Right cardiac atrium (tissue), 5 donors: ENCODE measurements around the gene EPX. TPM values are rescaled to one million over a fixed set of nuclear protein-coding genes. Genes with fewer than 3 reads are reported as not detected.

Experiments
- ATAC-seq, 2 donors: fragments of 200-7000 bp; cut with Tn5 transposase; one replicate each; pipeline versions ENCODE4 v1.8.0 to v1.9.1; 2020; ENCODE audit warnings: moderate library complexity in 2 of 2, mild to moderate bottlenecking in 1 of 2
- DNase-seq, 3 donors: peaks; one replicate each; pipeline ENCODE4 v3.0.0-alpha.2; 2020
- H3K27ac ChIP-seq: one replicate; pipeline ENCODE4 v1.5.1; 2013; ENCODE audit warnings: mild to moderate bottlenecking, low read length, control low read depth, moderate library complexity
- H3K27me3 ChIP-seq: one replicate; pipeline ENCODE4 v1.6.1; 2013; ENCODE audit not compliant: control insufficient read depth, insufficient read depth
- H3K4me1 ChIP-seq: one replicate; pipeline ENCODE4 v1.6.1; 2013; ENCODE audit warnings: low read length; ENCODE audit not compliant: control insufficient read depth, insufficient read depth
- H3K4me3 ChIP-seq: one replicate; pipeline ENCODE4 v1.5.1; 2013; ENCODE audit warnings: low read length, control low read depth
- H3K9me3 ChIP-seq: one replicate; pipeline ENCODE4 v1.6.1; 2013; ENCODE audit warnings: low read length; ENCODE audit not compliant: control insufficient read depth
- whole genome bisulfite sequencing: extraction: QIAGEN DNeasy Blood & Tissue Kit; methylation state at CpG from one replicate; pipeline ENCODE4 v1.1.7; 2013; 5-methylcytosine and 5-hydroxymethylcytosine counted together
- intact Hi-C, 4 donors: fragments of 100-400 bp; cut with DNase I; formaldehyde crosslinking; loops; one replicate each; pipeline versions ENCODE4 v1.11.0 to v1.14.0; 2022 to 2023
- polyA plus RNA-seq: library from polyadenylated mRNA; stranded (reverse); fragments of 200-250 nt; gene quantifications from one replicate; pipeline ENCODE4 v1.2.3, GENCODE V29; 2013
- total RNA-seq, 4 donors: library from RNA; stranded (reverse); fragmentation: NEBNext Ultra II Directional; extraction: Animal tissue kit (Norgen Biotek cat#: 25700); gene quantifications; one replicate each; pipeline ENCODE4 v1.2.1, GENCODE V29; 2021
- donor health status: healthy with polysubstance abuse.
- donor health status: DM: no; HTN: yes; CAD: no.
- donor health status: DM: no; HTN: no; CAD: no.
- donor health status: DM: no; HTN: yes; CAD: no; lungs with severe emphysema.
- donor health status: DM: yes; HTN: yes; CAD: no.

Gene EPX
- total and polyA plus RNA-seq, 5 donors, result not detected

DNA sequence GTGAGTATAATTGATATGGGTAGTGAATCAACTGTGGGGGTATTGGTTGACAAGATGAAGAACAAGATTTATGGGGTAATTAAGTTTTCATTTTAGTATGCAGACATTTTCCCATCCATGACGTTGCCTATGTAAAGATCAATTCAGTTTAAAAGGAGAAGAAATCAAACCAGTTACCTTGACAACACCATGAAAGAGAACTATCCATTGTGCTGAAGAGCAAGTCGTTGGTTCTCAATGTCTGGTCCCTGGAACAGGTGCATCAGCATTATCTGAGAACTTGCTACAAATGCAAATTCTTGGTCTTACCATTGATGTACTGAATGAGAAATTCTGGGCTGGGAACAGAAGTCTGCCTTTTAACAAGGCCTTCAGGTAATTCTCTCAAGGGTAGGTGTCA, 26.5 kb upstream of the EPX start:
- no peak for ATAC-seq
- 10% methylated on average over 2 of the region's 2 CpGs for WGBS
- Histone ChIP-seq H3K4me3 (no peak overlapping the region), H3K4me1 (no peaks in the 10 kb centered on the region), H3K9me3 (no peaks in the 10 kb centered on the region), H3K27me3 (no peaks in the 10 kb centered on the region), H3K27ac (no peak overlapping the region)
- intact Hi-C loops, result no loop called here
- DNase-seq, result no peak

DNA sequence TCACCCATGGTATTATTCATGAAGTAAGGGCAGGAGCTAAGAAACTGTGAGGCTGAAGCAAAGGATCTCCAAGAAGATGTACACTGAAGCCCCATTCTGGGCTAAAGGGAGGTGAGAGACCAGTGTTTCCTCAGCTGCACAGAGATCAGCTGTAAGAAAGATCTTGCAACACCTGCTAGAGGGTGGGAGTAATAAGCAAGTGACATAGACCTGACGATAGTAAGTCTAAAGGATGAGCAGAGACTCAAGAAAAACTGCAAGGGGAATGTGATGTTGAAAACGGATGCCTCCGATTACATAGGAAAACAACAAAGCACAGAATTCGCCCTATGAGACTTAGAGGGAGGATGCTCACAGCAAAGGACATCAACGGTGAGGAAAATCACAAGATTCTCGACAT, 25.8 kb upstream of the EPX start, which contains the start of gene OR4D2:
Gene OR4D2, plus strand, starts transcription at position 301 of the 400 bp plus-strand sequence. CDS start 2,674 bp downstream, outside the sequence.
- no peak for ATAC-seq
- Histone ChIP-seq H3K27ac (no peak within 1 kb of the TSS), H3K27me3 (no peaks in the 10 kb centered on the region), H3K4me3 (no peak within 1 kb of the TSS), H3K9me3 (no peaks in the 10 kb centered on the region), H3K4me1 (no peaks in the 10 kb centered on the region)
- WGBS, result 60% methylated on average over 6 of the region's 6 CpGs
- DNase-seq, result no peak
- intact Hi-C loops, result no loop called here

DNA sequence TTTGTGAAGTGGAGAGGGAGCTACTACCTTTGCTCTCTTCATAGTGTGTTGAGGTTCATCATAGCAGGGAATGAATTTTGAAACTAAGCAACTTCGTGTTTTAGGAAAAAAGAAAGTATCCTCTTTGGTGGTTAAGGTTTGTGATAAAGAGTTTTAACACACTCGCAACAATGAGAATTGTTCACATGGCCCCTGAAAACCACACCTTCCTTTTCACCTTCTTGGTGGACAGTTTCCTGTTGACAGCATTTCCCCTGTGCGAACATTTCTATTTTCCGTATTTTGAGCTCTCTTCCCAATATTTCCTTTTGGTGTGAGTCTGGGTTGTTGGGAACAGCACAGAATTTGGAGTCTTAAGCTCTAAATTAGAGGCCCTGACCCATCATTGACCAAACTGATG, 21.9 kb upstream of the EPX start:
- H3K27ac ChIP-seq, result no peak overlapping the region
- DNase-seq (no peak), ATAC-seq (no peak)
- no peaks in the 10 kb centered on the region for H3K27me3 ChIP-seq
- no peak overlapping the region for H3K4me3 ChIP-seq
- no peaks in the 10 kb centered on the region for H3K9me3 ChIP-seq
- no peaks in the 10 kb centered on the region for H3K4me1 ChIP-seq
- intact Hi-C loops, result no loop called here
- WGBS, result 57% methylated on average over 4 of the region's 4 CpGs

DNA sequence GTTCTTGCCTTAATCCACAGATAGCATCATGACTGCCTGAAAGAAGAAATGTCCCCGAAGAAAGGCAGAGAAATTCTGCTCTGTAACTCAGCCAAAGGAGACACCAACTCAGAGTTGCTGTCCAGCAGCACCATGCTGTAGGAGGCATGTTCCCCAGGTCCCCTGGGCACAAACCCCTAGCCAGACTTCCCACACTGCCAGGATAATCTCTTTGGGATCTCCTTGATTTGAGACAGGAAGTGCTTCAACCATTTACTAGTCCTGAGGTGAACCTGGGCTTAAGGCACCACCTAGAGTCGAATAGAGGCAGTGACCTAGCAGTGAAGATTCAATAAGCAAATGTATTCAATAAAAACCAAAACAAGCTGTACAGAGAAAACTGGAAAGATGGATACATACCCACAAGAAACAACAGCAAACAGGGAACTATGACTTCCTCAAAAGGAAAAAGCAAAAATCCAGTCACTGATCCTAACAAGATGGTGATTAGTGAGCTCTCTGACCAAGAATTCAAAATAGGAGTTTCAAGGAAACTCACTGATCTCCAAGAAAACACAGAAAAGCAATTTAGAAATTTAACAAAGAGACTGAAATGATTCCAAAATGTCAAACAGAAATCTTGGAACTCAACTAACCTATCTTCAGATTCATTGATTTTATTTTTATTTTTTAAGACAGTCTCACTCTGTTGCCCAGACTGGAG, 20.0 kb upstream of the EPX start:
- no peaks in the 10 kb centered on the region for H3K27me3 ChIP-seq
- 32% methylated on average over 2 of the region's 2 CpGs for WGBS
- no peaks in the 10 kb centered on the region for H3K9me3 ChIP-seq
- no peak overlapping the region for H3K27ac ChIP-seq
- DNase-seq (no peak), ATAC-seq (peak in 1 of 2 donors; percentile 41)
- intact Hi-C loops, result no loop called here
- no peak overlapping the region for H3K4me3 ChIP-seq
- no peaks in the 10 kb centered on the region for H3K4me1 ChIP-seq

DNA sequence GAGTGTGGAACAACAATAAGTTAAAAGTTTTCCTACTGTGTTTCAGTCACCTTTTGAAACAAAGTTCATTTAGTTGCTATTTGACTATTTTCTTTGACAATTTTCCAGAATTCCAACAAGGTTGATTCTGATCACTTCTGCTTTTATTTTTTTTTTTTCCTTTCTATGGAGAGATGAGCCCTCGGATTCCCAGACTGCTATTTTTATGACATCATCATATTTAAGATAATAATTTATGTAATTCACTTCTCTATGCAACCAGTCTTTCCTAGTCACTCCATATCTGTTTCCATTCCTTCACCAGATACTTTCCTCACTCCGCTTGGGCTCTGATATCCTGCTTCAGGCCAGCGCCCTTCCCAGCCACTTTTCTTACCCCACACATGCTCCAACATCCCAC, 17.7 kb upstream of the EPX start:
- H3K9me3 ChIP-seq, result no peaks in the 10 kb centered on the region
- H3K4me1 ChIP-seq, result no peaks in the 10 kb centered on the region
- intact Hi-C loops, result no loop called here
- no peak for ATAC-seq
- 47% methylated on average over 3 of the region's 3 CpGs for WGBS
- no peak overlapping the region for H3K4me3 ChIP-seq
- DNase-seq, result no peak
- no peaks in the 10 kb centered on the region for H3K27me3 ChIP-seq
- no peak overlapping the region for H3K27ac ChIP-seq

DNA sequence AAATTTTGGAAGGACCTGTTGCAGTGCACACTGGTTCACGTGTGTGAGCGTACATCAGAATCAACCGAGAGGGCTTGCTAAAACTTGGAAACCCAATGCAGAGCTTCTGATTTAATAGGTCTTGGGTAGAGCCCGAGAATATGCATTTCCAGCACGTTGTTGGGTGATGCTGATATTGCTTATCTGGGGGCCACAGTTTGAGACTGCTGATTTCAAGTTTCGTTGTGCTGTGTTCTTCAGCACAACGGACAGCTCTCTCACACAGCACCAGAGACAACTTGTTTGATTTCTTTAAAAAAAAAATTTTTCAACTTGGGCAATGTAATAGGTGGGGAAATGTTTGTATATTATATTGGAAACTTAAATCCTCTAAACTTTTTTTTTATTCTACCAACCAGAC, 16.3 kb upstream of the EPX start:
- intact Hi-C loops, result no loop called here
- Histone ChIP-seq H3K4me3 (no peak overlapping the region), H3K9me3 (no peaks in the 10 kb centered on the region), H3K27me3 (no peaks in the 10 kb centered on the region), H3K27ac (no peak overlapping the region), H3K4me1 (no peaks in the 10 kb centered on the region)
- WGBS, result 34% methylated on average over 7 of the region's 7 CpGs
- no peak for DNase-seq
- no peak for ATAC-seq

DNA sequence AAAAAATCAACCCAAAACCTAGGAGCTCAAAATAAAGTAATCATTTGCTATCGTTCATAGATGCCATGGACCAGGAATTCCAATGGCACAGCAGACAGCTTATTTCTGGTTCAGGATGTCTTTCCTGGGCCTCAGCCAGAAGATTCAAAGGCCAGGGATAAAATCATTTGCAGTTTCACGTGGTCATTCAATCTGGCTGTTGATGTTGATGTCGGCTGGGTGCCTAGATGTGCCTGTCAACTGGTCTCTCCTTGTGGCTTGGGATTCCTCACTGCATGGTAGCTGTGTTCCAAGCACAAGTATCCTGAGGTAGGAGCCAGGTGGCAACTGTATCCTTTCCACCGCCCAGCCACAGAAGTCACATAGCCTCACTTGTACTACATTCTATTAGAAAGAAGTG, 10.7 kb upstream of the EPX start:
- H3K9me3 ChIP-seq, result no peaks in the 10 kb centered on the region
- ATAC-seq (no peak), DNase-seq (no peak)
- no peak overlapping the region for H3K27ac ChIP-seq
- intact Hi-C loops, result no loop called here
- H3K4me3 ChIP-seq, result no peak overlapping the region
- no peaks in the 10 kb centered on the region for H3K27me3 ChIP-seq
- 70% methylated on average over 4 of the region's 4 CpGs for WGBS
- H3K4me1 ChIP-seq, result no peaks in the 10 kb centered on the region

DNA sequence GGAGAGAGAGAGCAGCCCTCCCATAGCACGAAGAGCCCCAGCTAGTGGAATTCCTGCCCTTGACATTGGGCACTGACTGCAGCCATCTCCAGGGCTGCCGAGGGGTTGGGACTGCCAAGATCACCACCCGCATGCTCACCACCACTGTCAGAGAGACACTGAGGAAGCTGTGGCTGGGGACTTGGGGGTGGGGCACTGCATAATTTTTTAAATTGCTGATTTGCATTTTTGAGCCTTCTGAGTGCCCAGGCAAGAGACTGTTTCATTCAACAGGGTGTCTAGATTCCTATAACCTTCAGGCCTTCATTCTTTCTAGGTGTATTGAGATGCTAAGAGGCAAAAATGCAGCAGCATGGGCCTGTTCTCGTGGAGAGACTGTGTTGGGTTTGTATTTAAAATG, 9.0 kb upstream of the EPX start:
- intact Hi-C loops, result no loop called here
- H3K27me3 ChIP-seq, result no peaks in the 10 kb centered on the region
- no peaks in the 10 kb centered on the region for H3K9me3 ChIP-seq
- H3K27ac ChIP-seq, result no peak overlapping the region
- DNase-seq, result no peak
- WGBS, result 74% methylated on average over 4 of the region's 4 CpGs
- ATAC-seq, result no peak
- H3K4me3 ChIP-seq, result no peak overlapping the region
- no peaks in the 10 kb centered on the region for H3K4me1 ChIP-seq

DNA sequence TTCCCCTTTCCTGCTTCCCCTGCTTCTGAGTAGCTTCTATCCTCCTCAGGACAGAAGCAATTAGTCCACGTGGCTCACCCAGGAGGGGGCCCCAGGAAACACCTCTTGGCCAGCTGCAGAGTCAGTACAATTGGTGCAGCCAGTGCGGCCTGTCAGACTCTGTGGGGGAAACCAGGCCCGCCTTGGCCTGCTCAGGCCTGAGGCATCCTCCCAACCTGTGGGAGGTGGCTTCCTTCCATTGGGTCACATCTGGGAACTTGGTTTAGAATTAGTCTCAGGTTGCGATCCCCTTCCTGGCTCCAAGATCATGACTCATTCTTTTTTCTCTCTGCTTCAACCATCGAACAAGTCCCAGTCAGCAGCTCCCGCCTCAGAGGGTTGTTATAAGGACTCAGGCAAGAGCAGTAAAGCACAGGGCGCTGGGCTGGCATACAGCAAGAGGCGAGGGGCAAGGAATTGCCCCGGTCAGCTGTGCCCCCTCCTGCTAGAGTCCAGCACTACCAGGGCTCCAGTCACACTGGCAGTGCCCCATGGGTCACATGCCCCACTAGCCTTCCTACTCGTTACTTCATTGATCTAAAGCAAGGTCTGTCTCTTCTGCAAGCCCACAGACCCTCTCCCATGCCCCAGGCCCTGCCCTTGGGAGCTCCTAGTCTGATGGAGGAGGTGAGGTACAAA, 8.1 kb upstream of the EPX start:
- Histone ChIP-seq H3K4me1 (no peaks in the 10 kb centered on the region), H3K27ac (no peak overlapping the region), H3K9me3 (no peaks in the 10 kb centered on the region), H3K4me3 (no peak overlapping the region), H3K27me3 (no peaks in the 10 kb centered on the region)
- no peak for DNase-seq
- intact Hi-C loops, result no loop called here
- WGBS, result 65% methylated on average over 10 of the region's 10 CpGs
- ATAC-seq, result no peak

DNA sequence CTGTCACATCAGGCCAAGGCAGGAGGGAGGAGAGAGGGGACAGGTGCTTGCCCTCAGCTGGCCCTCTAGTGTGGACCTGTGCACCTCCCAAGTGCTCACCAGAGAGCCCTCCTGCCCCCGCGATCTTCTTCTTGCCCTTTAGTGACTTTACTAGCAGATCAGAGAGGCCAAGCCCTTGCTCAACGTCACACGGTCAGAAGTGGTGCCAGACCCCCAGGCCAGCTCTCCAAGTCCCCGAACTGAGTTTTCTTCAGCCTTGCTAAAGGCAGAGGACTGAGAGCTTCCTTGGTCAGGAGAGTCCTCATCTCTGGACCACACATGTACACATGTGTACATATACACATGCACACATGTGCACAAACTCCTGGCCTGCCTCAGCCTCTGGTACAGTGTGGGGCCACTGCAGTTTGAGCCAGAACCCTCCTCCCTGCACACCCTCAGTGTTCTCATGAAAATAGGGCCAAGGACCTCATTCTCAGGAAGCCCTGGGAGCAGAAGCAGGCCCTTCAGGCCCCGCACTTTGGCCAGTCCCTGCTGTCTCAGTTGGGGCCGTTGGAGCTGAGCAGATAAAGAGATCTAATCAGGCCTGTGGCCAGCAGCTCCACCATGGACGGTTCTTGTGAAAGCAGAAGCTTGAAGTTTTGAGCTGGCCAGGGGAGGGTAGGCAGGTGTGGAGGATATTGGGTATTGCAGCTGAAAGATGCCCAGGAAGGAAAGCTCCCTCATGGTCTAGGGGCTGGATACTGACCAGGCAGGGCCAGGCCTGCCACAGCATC, 7.4 kb upstream of the EPX start:
- Histone ChIP-seq H3K4me3 (no peak overlapping the region), H3K4me1 (no peaks in the 10 kb centered on the region), H3K9me3 (no peaks in the 10 kb centered on the region), H3K27me3 (no peaks in the 10 kb centered on the region), H3K27ac (no peak overlapping the region)
- 65% methylated on average over 8 of the region's 8 CpGs for WGBS
- DNase-seq (no peak), ATAC-seq (no peak)
- intact Hi-C loops, result no loop called here

DNA sequence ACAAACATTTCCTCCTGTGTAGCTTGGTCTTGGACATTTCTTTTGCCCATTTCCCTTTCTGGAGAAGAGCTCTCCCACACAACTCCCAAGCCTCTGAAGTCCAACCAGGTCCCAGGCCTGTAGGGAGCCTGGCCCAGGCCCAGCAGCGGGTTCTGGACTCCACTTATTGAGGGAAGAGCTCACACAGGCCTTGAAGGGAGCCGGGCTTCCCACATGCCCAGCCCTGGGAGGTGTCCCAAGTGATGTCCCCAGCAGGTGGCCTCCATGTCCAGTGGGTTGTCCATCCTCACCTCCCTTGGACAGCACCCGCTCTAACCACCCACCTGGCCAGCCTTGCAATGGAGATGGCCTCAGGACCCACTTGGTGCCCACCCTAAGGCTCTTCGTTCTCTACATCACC, 5.9 kb upstream of the EPX start:
- Histone ChIP-seq H3K4me3 (no peak overlapping the region), H3K27ac (no peak overlapping the region), H3K27me3 (no peaks in the 10 kb centered on the region), H3K4me1 (no peaks in the 10 kb centered on the region), H3K9me3 (no peaks in the 10 kb centered on the region)
- DNase-seq (no peak), ATAC-seq (no peak)
- WGBS, result 85% methylated on average over 4 of the region's 4 CpGs
- intact Hi-C loops, result no loop called here
